Measurements from ENCODE around the gene ASS1. TPM values are rescaled to one million over a fixed set of nuclear protein-coding genes. Genes with fewer than 3 reads are reported as not detected.

Gene ASS1
- total RNA-seq, 1 donor from 2014 or later = 117 TPM

GRCh38 chr9:130544364-130544763 lies 99.6 kb downstream of the ASS1 start:
- Mint-ChIP-seq H3K36me3 (ENCODE audit: low read depth, unreplicated experiment) (no peaks in the 10 kb centered on the region), H3K4me1 (ENCODE audit: low read depth, unreplicated experiment) (no peaks in the 10 kb centered on the region), H3K9me3 (ENCODE audit: unreplicated experiment) (peaks cover 3% of the 10 kb centered on the region), H3K27me3 (ENCODE audit: low read depth, unreplicated experiment) (peaks cover 29% of the 10 kb centered on the region), H3K27ac (ENCODE audit: unreplicated experiment) (no peak overlapping the region), H3K4me3 (ENCODE audit: unreplicated experiment) (no peak overlapping the region)
- Histone ChIP-seq H3K4me1 (ENCODE audit: insufficient read depth, low read length) (peaks cover 4% of the 10 kb centered on the region), H3K27ac (ENCODE audit: low read depth, low read length) (no peak overlapping the region), H4K20me1 (ENCODE audit: insufficient read depth, low read length) (no peaks in the 10 kb centered on the region), H3K4me3 (ENCODE audit: insufficient read depth, low read depth, low read length) (no peak overlapping the region), H3K36me3 (ENCODE audit: insufficient read depth, low read length) (no peaks in the 10 kb centered on the region), H3K79me2 (ENCODE audit: insufficient read depth, low read length) (no peaks in the 10 kb centered on the region), H3K4me2 (ENCODE audit: low read length) (no peak overlapping the region), H3K9me3 (ENCODE audit: insufficient read depth, low read depth, low read length) (peaks cover 4% of the 10 kb centered on the region), H3K27me3 (ENCODE audit: insufficient read depth, low read length) (peaks cover 10% of the 10 kb centered on the region), H2AFZ (ENCODE audit: low read depth, low read length) (no peak overlapping the region), H3K9ac (ENCODE audit: low read length) (no peak overlapping the region)
- no peak for DNase-seq (ENCODE audit: low read depth)
- TF ChIP-seq CTCF (IDR thresholded peaks at IDR 0.05; ENCODE audit: insufficient read depth, low read depth, low read length) (no peak), EZH2 (IDR thresholded peaks at IDR 0.05; ENCODE audit: insufficient read depth, low read length) (no peak)
- no peak for FAIRE-seq

DNA sequence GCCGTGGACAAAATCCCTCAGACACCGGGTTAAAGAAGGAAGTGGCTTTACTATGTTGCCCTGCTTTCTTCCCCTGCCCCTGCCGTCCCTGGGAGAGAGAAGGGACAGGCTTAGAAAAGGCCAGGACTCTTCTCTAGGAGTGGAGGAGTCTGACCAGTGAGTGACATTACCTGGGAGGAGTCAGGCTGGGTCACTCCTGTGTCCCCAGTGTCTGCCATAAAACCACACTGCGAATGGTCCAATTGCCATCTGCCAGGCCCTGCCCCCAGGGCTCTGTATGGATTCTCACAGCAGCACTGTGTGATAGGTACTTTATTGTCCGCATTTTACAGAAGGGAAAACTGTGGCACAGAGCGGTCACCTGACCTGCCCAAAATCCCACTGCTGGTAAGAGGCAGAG lies 103.3 kb downstream of the ASS1 start:
- no peak for TF ChIP-seq CTCF (IDR thresholded peaks at IDR 0.05; ENCODE audit: insufficient read depth, low read depth, low read length)
- DNase-seq (ENCODE audit: low read depth) (no peak), FAIRE-seq (no peak)
- H3K9me3 Mint-ChIP-seq (ENCODE audit: unreplicated experiment) = peaks cover 5% of the 10 kb centered on the region
- Histone ChIP-seq H4K20me1 (ENCODE audit: insufficient read depth, low read length) (no peaks in the 10 kb centered on the region), H3K4me1 (ENCODE audit: insufficient read depth, low read length) (no peaks in the 10 kb centered on the region), H3K79me2 (ENCODE audit: insufficient read depth, low read length) (no peaks in the 10 kb centered on the region), H3K4me2 (ENCODE audit: low read length) (no peak overlapping the region), H3K9ac (ENCODE audit: low read length) (no peak overlapping the region), H3K9me3 (ENCODE audit: insufficient read depth, low read depth, low read length) (peaks cover 4% of the 10 kb centered on the region), H3K27me3 (ENCODE audit: insufficient read depth, low read length) (peaks cover 5% of the 10 kb centered on the region), H3K27ac (ENCODE audit: low read depth, low read length) (no peak overlapping the region), H3K36me3 (ENCODE audit: insufficient read depth, low read length) (no peaks in the 10 kb centered on the region), H3K4me3 (ENCODE audit: insufficient read depth, low read depth, low read length) (no peak overlapping the region), H2AFZ (ENCODE audit: low read depth, low read length) (no peak overlapping the region)
- no peak overlapping the region for H3K27ac Mint-ChIP-seq (ENCODE audit: unreplicated experiment)
- H3K27me3 Mint-ChIP-seq (ENCODE audit: low read depth, unreplicated experiment) = peaks cover 20% of the 10 kb centered on the region
- no peaks in the 10 kb centered on the region for H3K4me1 Mint-ChIP-seq (ENCODE audit: low read depth, unreplicated experiment)
- no peak overlapping the region for H3K4me3 Mint-ChIP-seq (ENCODE audit: unreplicated experiment)
- H3K36me3 Mint-ChIP-seq (ENCODE audit: low read depth, unreplicated experiment) = no peaks in the 10 kb centered on the region

DNA sequence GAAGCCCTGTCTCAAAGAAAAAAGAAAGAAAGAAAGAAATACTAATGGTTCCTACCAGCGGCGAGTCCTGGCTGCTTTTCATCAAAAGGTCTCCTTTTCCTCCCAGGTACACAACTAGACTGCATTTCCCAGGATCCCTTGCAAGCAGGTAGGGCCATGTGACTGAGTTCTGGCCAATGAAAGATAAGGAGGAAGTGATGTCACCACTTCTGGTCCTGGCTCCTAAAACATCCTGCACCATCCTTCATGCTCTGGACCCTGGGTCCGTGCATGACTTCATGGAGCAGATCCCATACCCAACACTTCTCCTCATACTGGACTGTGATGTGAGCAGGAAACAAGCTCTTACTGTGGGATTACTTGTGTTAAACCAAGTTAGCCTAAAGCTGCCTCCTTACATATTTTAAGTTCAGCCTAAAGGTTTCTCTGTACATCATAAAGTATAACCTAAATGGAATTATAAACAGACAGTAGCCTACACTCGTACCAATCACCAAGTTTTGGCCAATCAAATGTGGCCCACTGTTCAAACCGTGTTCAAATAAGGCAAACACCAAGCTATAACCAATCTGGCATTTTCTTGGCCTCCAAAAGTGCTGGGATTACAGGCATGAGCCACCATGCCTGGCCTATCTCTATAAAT lies 104.5 kb downstream of the ASS1 start:
- no peak overlapping the region for H3K27ac Mint-ChIP-seq (ENCODE audit: unreplicated experiment)
- no peak overlapping the region for H3K4me3 ChIP-seq (ENCODE audit: insufficient read depth, low read depth, low read length)
- no peak overlapping the region for H2AFZ ChIP-seq (ENCODE audit: low read depth, low read length)
- H3K36me3 ChIP-seq (ENCODE audit: insufficient read depth, low read length) = no peaks in the 10 kb centered on the region
- no peak overlapping the region for H3K27ac ChIP-seq (ENCODE audit: low read depth, low read length)
- H3K27me3 Mint-ChIP-seq (ENCODE audit: low read depth, unreplicated experiment) = peaks cover 14% of the 10 kb centered on the region
- FAIRE-seq = no peak
- TF ChIP-seq CTCF (IDR thresholded peaks at IDR 0.05; ENCODE audit: insufficient read depth, low read depth, low read length) (no peak), EZH2 (IDR thresholded peaks at IDR 0.05; ENCODE audit: insufficient read depth, low read length) (no peak)
- no peaks in the 10 kb centered on the region for H3K79me2 ChIP-seq (ENCODE audit: insufficient read depth, low read length)
- no peaks in the 10 kb centered on the region for H3K4me1 ChIP-seq (ENCODE audit: insufficient read depth, low read length)
- peaks cover 5% of the 10 kb centered on the region for H3K9me3 Mint-ChIP-seq (ENCODE audit: unreplicated experiment)
- H3K9ac ChIP-seq (ENCODE audit: low read length) = no peak overlapping the region
- peaks cover 2% of the 10 kb centered on the region for H3K27me3 ChIP-seq (ENCODE audit: insufficient read depth, low read length)
- H3K36me3 Mint-ChIP-seq (ENCODE audit: low read depth, unreplicated experiment) = no peaks in the 10 kb centered on the region
- H3K4me2 ChIP-seq (ENCODE audit: low read length) = no peak overlapping the region
- DNase-seq (ENCODE audit: low read depth) = no peak
- no peaks in the 10 kb centered on the region for H3K4me1 Mint-ChIP-seq (ENCODE audit: low read depth, unreplicated experiment)
- no peak overlapping the region for H3K4me3 Mint-ChIP-seq (ENCODE audit: unreplicated experiment)
- no peaks in the 10 kb centered on the region for H4K20me1 ChIP-seq (ENCODE audit: insufficient read depth, low read length)
- peaks cover 4% of the 10 kb centered on the region for H3K9me3 ChIP-seq (ENCODE audit: insufficient read depth, low read depth, low read length)

All from astrocyte (in vitro differentiated cells and primary cell).